IMR-90 (cell line): ENCODE data around the gene CHORDC1. TPM values are rescaled to one million over a fixed set of nuclear protein-coding genes. Genes with fewer than 3 reads are reported as not detected.

Source experiments
- ATAC-seq: fragments of 200-7000 bp; cut with Tn5 transposase; 2 replicates; pipeline ENCODE4 v1.9.1; 2020; ENCODE audit warnings: low read depth, mild to moderate bottlenecking, moderate library complexity
- BruUV-seq: library from RNA; stranded (reverse); fragments of 400-500 nt; replicated peaks from 2 replicates; lab custom pipeline; 2021; lab: Mats Ljungman, UMichigan
- CTCF ChIA-PET: fragments of 300-600 bp; formaldehyde crosslinking; extraction: SDS; loops from one replicate; lab custom pipeline; 2021; ENCODE audit warnings: antibody characterized with exemption; lab: Yijun Ruan, JAX
- POLR2A ChIA-PET: fragments of 300-600 bp; sonication (Branson Sonifier 250); formaldehyde crosslinking; loops from one replicate; lab custom pipeline; 2022; ENCODE audit warnings: antibody characterized with exemption; ENCODE audit not compliant: unreplicated experiment; lab: Charles Lee
- DNase-seq: peaks from one replicate; pipeline ENCODE4 v3.0.0; 2013
- H2AFZ ChIP-seq: replicated peaks from 2 replicates; pipeline ENCODE3; 2013; ENCODE audit warnings: low read length, mild to moderate bottlenecking; ENCODE audit not compliant: poor library complexity
- H2AK5ac ChIP-seq: 2 replicates; pipeline ENCODE4 v1.6.1; 2013; ENCODE audit warnings: low read depth, low read length, inconsistent platforms
- H2AK9ac ChIP-seq: replicated peaks from 2 replicates; pipeline ENCODE3; 2013; ENCODE audit warnings: mild to moderate bottlenecking, low read depth, low read length, moderate library complexity; ENCODE audit not compliant: poor library complexity
- H2BK120ac ChIP-seq: 2 replicates; pipeline ENCODE4 v1.6.1; 2013; ENCODE audit warnings: low read depth, low read length, inconsistent platforms
- H2BK15ac ChIP-seq: 3 replicates; pipeline ENCODE4 v1.6.1; 2013; ENCODE audit warnings: low read depth, low read length, inconsistent platforms
- H2BK20ac ChIP-seq: 2 replicates; pipeline ENCODE4 v1.6.1; 2013; ENCODE audit warnings: low read depth, mild to moderate bottlenecking, inconsistent platforms, low read length, moderate library complexity
- H2BK5ac ChIP-seq: 2 replicates; pipeline ENCODE4 v1.6.1; 2013; ENCODE audit warnings: mild to moderate bottlenecking, low read depth, low read length, inconsistent platforms; ENCODE audit not compliant: poor library complexity, severe bottlenecking
- H3K14ac ChIP-seq: replicated peaks from 2 replicates; pipeline ENCODE4 v1.6.1; 2013; ENCODE audit warnings: low read depth, low read length, inconsistent platforms
- H3K18ac ChIP-seq: 2 replicates; pipeline ENCODE4 v1.6.1; 2013; ENCODE audit warnings: low read depth, low read length, control low read depth
- H3K23ac ChIP-seq: 2 replicates; pipeline ENCODE4 v1.6.1; 2013; ENCODE audit warnings: low read depth, low read length, inconsistent platforms
- H3K27ac ChIP-seq: 2 replicates; pipeline ENCODE4 v1.5.1; 2013; ENCODE audit warnings: mild to moderate bottlenecking, control low read depth, low read length; ENCODE audit not compliant: insufficient read depth
- H3K27me3 ChIP-seq: 2 replicates; pipeline ENCODE4 v1.6.1; 2013; ENCODE audit warnings: low read length; ENCODE audit not compliant: control insufficient read depth, insufficient read depth
- H3K36me3 ChIP-seq: 2 replicates; pipeline ENCODE4 v1.6.1; 2013; ENCODE audit warnings: low read length, mixed read lengths; ENCODE audit not compliant: control insufficient read depth, insufficient read depth
- H3K4ac ChIP-seq: 2 replicates; pipeline ENCODE4 v1.6.1; 2013; ENCODE audit warnings: low read depth, low read length, inconsistent platforms
- H3K4me1 ChIP-seq: 2 replicates; pipeline ENCODE4 v1.6.1; 2013; ENCODE audit warnings: low read length, mixed read lengths; ENCODE audit not compliant: control insufficient read depth, insufficient read depth
- H3K4me2 ChIP-seq: 2 replicates; pipeline ENCODE4 v1.6.1; 2013; ENCODE audit warnings: low read depth, mild to moderate bottlenecking, control low read depth, low read length, moderate library complexity
- H3K4me3 ChIP-seq: 2 replicates; pipeline ENCODE4 v1.5.1; 2013; ENCODE audit warnings: low read depth, mild to moderate bottlenecking, control low read depth, low read length, moderate library complexity; ENCODE audit not compliant: insufficient read depth
- H3K56ac ChIP-seq: 2 replicates; pipeline ENCODE4 v1.6.1; 2013; ENCODE audit warnings: low read length, inconsistent platforms; ENCODE audit not compliant: insufficient read depth; ENCODE audit errors: extremely low read depth
- H3K79me1 ChIP-seq, 2 experiments: 2 replicates each; pipeline ENCODE4 v1.6.1; 2013; ENCODE audit warnings: low read length in 2 of 2, inconsistent platforms in 1 of 2, low read depth in 1 of 2
- H3K9ac ChIP-seq: 2 replicates; pipeline ENCODE4 v1.6.1; 2013; ENCODE audit warnings: low read depth, low read length, control low read depth
- H3K9me1 ChIP-seq: 2 replicates; pipeline ENCODE4 v1.6.1; 2013; ENCODE audit warnings: low read length, inconsistent platforms; ENCODE audit not compliant: insufficient read depth
- H3K9me3 ChIP-seq: 2 replicates; pipeline ENCODE4 v1.6.1; 2013; ENCODE audit warnings: low read length; ENCODE audit not compliant: control insufficient read depth, insufficient read depth
- H4K20me1 ChIP-seq: 2 replicates; pipeline ENCODE4 v1.6.1; 2013; ENCODE audit warnings: low read length, inconsistent platforms; ENCODE audit not compliant: insufficient read depth
- H4K5ac ChIP-seq: 2 replicates; pipeline ENCODE4 v1.6.1; 2013; ENCODE audit warnings: mild to moderate bottlenecking, low read depth, low read length, control low read depth
- H4K8ac ChIP-seq, 2 experiments: 2 replicates each; pipeline ENCODE4 v1.6.1; 2013; ENCODE audit warnings: low read depth in 2 of 2, low read length in 2 of 2, control low read depth in 1 of 2, inconsistent platforms in 1 of 2
- H4K91ac ChIP-seq: 2 replicates; pipeline ENCODE4 v1.6.1; 2013; ENCODE audit warnings: low read depth, low read length, inconsistent platforms; ENCODE audit not compliant: insufficient read depth
- CEBPB ChIP-seq: IDR thresholded peaks from 2 replicates; pipeline ENCODE4 v1.6.1; 2012; ENCODE audit warnings: low read depth, low read length, improper control_type of control experiment
- CHD1 ChIP-seq: IDR thresholded peaks from 2 replicates; pipeline ENCODE4 v1.6.1; 2012; ENCODE audit warnings: low read depth, low read length, improper control_type of control experiment
- MAZ ChIP-seq: IDR thresholded peaks from 2 replicates; pipeline ENCODE4 v1.6.1; 2012; ENCODE audit warnings: low read depth, mild to moderate bottlenecking, low read length, improper control_type of control experiment, moderate library complexity, borderline replicate concordance
- MXI1 ChIP-seq: IDR thresholded peaks from 2 replicates; pipeline ENCODE4 v1.6.1; 2012; ENCODE audit warnings: low read depth, mild to moderate bottlenecking, low read length, moderate library complexity, borderline replicate concordance
- NFE2L2 ChIP-seq: fragments of 150-350 bp; IDR thresholded peaks from 2 replicates; pipeline ENCODE4 v1.6.1; 2016; ENCODE audit warnings: low read depth, mild to moderate bottlenecking, low read length
- SMC3 ChIP-seq: fragments of 150-350 bp; IDR thresholded peaks from 2 replicates; pipeline ENCODE4 v1.6.1; 2016; ENCODE audit warnings: low read depth, mild to moderate bottlenecking, antibody characterized with exemption, low read length, moderate library complexity
- WGBS, 2 experiments: methylation state at CpG; one replicate each; pipeline versions ENCODE4 v1.1.5 to v1.1.7; 2013; ENCODE audit warnings: missing lambda C conversion rate in 2 of 2; ENCODE audit not compliant: insufficient read length in 1 of 2; ENCODE audit errors: extremely low coverage in 2 of 2; 5-methylcytosine and 5-hydroxymethylcytosine counted together
- dilution Hi-C: fragments of 300-500 bp; cut with HindIII; formaldehyde crosslinking; loops from one replicate; pipeline ENCODE4 v1.14.3; 2018; ENCODE audit warnings: low sequenced_read_pairs; ENCODE audit not compliant: unreplicated experiment
- in situ Hi-C: fragments of 300-500 bp; cut with MboI; formaldehyde crosslinking; loops from 3 replicates; pipeline ENCODE4 v1.14.3; 2019; ENCODE audit warnings: low sequenced_read_pairs, inconsistent platforms, mixed read lengths
- intact Hi-C: fragments of 100-400 bp; cut with micrococcal nuclease; formaldehyde crosslinking; loops from 2 replicates; pipeline ENCODE4 v1.10.0; 2022
- polyA plus RNA-seq, 3 experiments: library from polyadenylated mRNA; depleted of rRNA; stranded (reverse); fragments of >200 nt; gene quantifications; 2 replicates each; pipeline ENCODE4 v1.2.3, GENCODE V29; 2012; ENCODE audit warnings: low replicate concordance in 1 of 3
- total RNA-seq: library from RNA; depleted of rRNA; stranded (reverse); fragments of >200 nt; gene quantifications from 2 replicates; pipeline ENCODE4 v1.2.3, GENCODE V29; 2012

The CHORDC1 gene
- total and polyA plus RNA-seq, 2 of the 4 experiments (the other 2 are of a cell fraction), result 26.9 to 51.4 TPM

DNA sequence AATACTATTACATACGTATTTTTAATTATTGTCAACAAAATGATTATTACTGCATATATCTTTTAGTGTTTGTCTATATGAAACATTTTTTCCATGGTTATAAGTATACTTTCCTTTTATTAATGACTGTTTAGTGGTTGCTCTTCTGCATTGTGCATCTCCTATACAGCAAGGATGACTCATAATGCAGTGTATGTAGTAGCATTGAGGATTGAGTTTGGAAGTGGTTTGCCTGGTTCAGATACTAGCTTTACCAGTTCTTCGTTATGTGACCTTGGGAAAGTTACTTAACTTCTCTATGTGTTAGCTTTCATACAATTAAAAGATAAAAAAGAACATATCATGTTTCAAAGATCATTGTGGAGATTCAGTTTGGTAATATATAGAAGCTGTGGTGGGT lies 44.1 kb downstream of the CHORDC1 start:
- ChIA-PET POLR2A (no interaction called here), CTCF (no interaction called here)
- Histone ChIP-seq H4K5ac (no peak overlapping the region), H3K79me1 (no peaks in the 10 kb centered on the region), H2BK120ac (no peak overlapping the region), H3K9ac (no peak overlapping the region), H3K36me3 (no peaks in the 10 kb centered on the region), H3K9me3 (no peaks in the 10 kb centered on the region), H2BK20ac (no peak overlapping the region), H4K91ac (no peak overlapping the region), H3K18ac (no peak overlapping the region), H3K4me1 (no peaks in the 10 kb centered on the region), H3K23ac (no peak overlapping the region), H3K56ac (no peak overlapping the region), H2AK9ac (no peak overlapping the region), H3K4ac (no peak overlapping the region), H3K9me1 (no peaks in the 10 kb centered on the region), H3K4me3 (no peak overlapping the region), H2AFZ (no peak overlapping the region), H3K27ac (no peak overlapping the region), H4K20me1 (no peaks in the 10 kb centered on the region), H2AK5ac (no peak overlapping the region), H2BK15ac (no peak overlapping the region), H2BK5ac (no peak overlapping the region), H3K14ac (no peak overlapping the region), H3K27me3 (no peaks in the 10 kb centered on the region), H3K4me2 (no peak overlapping the region), H4K8ac (no peak overlapping the region)
- DNase-seq (no peak), ATAC-seq (no peak)
- dilution Hi-C loops (no loop called here), intact Hi-C loops (no loop called here), in situ Hi-C loops (no loop called here)
- TF ChIP-seq SMC3 (no peak), MAZ (no peak), MXI1 (no peak), CEBPB (no peak), NFE2L2 (no peak), CHD1 (no peak)
- no CpG with 5 or more reads among the region's 2 CpGs for WGBS, 2 experiments
- no TSS peak for BruUV-seq
